GM12891 (cell line): ENCODE data around the gene POTEI.
"Not testable (repeated sequence)": the region's sequence is repeated elsewhere in the genome, so short reads cannot be mapped to it uniquely, and the experiment has no call there.

ENCODE experiments used
- PAX5 ChIP-seq: IDR thresholded peaks from 2 replicates; pipeline ENCODE4 v1.6.1; 2011; ENCODE audit warnings: low read length, moderate library complexity, mild to moderate bottlenecking; ENCODE audit not compliant: insufficient read depth, severe bottlenecking
- POLR2A ChIP-seq: IDR thresholded peaks from 2 replicates; pipeline ENCODE4 v1.6.1; 2011; ENCODE audit warnings: low read depth, low read length, control low read depth
- POLR2AphosphoS5 ChIP-seq: IDR thresholded peaks from 2 replicates; pipeline ENCODE4 v1.6.1; 2011; ENCODE audit warnings: low read depth, low read length, control low read depth
- POU2F2 ChIP-seq: IDR thresholded peaks from 2 replicates; pipeline ENCODE4 v1.6.1; 2011; ENCODE audit warnings: low read depth, mild to moderate bottlenecking, control low read depth, low read length, moderate library complexity
- SPI1 ChIP-seq: IDR thresholded peaks from 2 replicates; pipeline ENCODE4 v1.6.1; 2011; ENCODE audit warnings: low read depth, low read length, control low read depth
- TAF1 ChIP-seq: IDR thresholded peaks from 2 replicates; pipeline ENCODE4 v1.6.1; 2011; ENCODE audit warnings: low read depth, low read length, control low read depth

DNA sequence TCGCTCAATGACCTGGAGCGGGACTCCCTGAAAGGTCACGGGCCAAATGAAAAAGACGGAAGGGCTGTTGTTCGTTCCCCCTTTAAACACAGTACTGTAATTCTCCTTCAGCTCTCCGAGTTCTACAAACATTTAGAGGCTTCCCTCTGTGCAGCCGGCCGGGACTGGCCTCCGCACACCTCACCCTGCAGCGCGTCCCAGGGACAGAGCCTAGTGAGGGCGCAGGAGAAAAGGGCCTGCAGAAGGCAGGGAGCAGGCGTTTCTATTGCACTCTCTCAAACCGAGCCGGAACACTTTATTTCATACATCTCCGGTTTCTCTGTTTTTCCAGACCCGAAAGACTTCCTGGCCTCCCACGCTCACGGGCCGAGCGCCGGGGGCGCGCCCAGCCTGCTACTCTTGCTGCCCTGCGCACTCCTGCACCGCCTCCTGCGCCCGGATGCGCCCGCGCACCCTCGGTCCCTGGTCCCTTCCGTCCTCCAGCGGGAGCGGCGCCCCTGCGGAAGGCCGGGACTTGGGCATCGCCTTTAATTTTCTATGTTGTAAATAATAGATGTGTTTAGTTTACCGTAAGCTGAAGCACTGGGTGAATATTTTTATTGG is 18.3 kb upstream of the POTEI start:
- TF ChIP-seq POLR2A, TAF1, POLR2AphosphoS5, PAX5, SPI1, POU2F2: not testable (repeated sequence)
